ENCODE measurements around the gene NDUFAF7.

DNA sequence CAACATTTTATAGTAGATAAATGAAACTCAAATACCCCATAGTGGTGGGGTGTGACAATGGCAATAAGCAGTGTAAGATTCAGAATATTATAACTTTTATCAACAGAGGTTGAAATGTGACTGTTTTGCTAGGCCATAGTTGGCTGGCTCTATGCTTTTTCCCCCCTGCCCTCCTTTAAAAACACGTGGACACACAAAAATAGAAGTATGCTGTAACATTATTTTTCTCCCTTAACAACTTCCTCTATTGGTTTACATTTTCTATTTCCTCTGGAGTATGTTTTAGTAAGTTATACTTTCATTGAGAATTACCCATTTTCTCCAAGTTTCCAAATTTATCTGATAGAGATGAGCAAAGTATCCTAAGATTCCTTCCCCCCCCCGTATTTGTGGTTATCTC lies 31.1 kb downstream of the NDUFAF7 start:
- TF ChIP-seq, protein P1, sequence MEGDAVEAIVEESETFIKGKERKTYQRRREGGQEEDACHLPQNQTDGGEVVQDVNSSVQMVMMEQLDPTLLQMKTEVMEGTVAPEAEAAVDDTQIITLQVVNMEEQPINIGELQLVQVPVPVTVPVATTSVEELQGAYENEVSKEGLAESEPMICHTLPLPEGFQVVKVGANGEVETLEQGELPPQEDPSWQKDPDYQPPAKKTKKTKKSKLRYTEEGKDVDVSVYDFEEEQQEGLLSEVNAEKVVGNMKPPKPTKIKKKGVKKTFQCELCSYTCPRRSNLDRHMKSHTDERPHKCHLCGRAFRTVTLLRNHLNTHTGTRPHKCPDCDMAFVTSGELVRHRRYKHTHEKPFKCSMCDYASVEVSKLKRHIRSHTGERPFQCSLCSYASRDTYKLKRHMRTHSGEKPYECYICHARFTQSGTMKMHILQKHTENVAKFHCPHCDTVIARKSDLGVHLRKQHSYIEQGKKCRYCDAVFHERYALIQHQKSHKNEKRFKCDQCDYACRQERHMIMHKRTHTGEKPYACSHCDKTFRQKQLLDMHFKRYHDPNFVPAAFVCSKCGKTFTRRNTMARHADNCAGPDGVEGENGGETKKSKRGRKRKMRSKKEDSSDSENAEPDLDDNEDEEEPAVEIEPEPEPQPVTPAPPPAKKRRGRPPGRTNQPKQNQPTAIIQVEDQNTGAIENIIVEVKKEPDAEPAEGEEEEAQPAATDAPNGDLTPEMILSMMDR (IDR thresholded peaks at IDR 0.05 in 2 of 3, conservative IDR thresholded peaks at IDR 0.05 in 1 of 3; ENCODE audit: control insufficient read depth in 2 of 3, extremely low read depth in 1 of 3, insufficient read depth in 1 of 3, low read depth in 3 of 3, low read length in 3 of 3) = no peak
- TF ChIP-seq RAD51 (IDR thresholded peaks at IDR 0.05) (no peak), SIN3A (IDR thresholded peaks at IDR 0.05; ENCODE audit: low read depth, low read length) (no peak), MTA3 (IDR thresholded peaks at IDR 0.05; ENCODE audit: borderline replicate concordance, low read length) (no peak), EP300 (IDR thresholded peaks at IDR 0.05; ENCODE audit: borderline replicate concordance in 1 of 2, control insufficient read depth in 1 of 2, low read depth in 2 of 2, low read length in 2 of 2) (no peak), POLR2AphosphoS2 (IDR thresholded peaks at IDR 0.05; ENCODE audit: low read depth, low read length) (no peak), TCF12 (IDR thresholded peaks at IDR 0.05; ENCODE audit: low read depth, low read length) (no peak), ZBTB11 (CRISPR knock-in tag; IDR thresholded peaks at IDR 0.05) (no peak), STAT3 (IDR thresholded peaks at IDR 0.05; ENCODE audit: low read depth, low read length) (no peak), HDAC6 (IDR thresholded peaks at IDR 0.05; ENCODE audit: unreplicated experiment) (no peak)
- TF ChIP-seq, protein P2, sequence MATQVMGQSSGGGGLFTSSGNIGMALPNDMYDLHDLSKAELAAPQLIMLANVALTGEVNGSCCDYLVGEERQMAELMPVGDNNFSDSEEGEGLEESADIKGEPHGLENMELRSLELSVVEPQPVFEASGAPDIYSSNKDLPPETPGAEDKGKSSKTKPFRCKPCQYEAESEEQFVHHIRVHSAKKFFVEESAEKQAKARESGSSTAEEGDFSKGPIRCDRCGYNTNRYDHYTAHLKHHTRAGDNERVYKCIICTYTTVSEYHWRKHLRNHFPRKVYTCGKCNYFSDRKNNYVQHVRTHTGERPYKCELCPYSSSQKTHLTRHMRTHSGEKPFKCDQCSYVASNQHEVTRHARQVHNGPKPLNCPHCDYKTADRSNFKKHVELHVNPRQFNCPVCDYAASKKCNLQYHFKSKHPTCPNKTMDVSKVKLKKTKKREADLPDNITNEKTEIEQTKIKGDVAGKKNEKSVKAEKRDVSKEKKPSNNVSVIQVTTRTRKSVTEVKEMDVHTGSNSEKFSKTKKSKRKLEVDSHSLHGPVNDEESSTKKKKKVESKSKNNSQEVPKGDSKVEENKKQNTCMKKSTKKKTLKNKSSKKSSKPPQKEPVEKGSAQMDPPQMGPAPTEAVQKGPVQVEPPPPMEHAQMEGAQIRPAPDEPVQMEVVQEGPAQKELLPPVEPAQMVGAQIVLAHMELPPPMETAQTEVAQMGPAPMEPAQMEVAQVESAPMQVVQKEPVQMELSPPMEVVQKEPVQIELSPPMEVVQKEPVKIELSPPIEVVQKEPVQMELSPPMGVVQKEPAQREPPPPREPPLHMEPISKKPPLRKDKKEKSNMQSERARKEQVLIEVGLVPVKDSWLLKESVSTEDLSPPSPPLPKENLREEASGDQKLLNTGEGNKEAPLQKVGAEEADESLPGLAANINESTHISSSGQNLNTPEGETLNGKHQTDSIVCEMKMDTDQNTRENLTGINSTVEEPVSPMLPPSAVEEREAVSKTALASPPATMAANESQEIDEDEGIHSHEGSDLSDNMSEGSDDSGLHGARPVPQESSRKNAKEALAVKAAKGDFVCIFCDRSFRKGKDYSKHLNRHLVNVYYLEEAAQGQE (IDR thresholded peaks at IDR 0.05; ENCODE audit: low read depth, low read length) = no peak
- TF ChIP-seq, protein P3, sequence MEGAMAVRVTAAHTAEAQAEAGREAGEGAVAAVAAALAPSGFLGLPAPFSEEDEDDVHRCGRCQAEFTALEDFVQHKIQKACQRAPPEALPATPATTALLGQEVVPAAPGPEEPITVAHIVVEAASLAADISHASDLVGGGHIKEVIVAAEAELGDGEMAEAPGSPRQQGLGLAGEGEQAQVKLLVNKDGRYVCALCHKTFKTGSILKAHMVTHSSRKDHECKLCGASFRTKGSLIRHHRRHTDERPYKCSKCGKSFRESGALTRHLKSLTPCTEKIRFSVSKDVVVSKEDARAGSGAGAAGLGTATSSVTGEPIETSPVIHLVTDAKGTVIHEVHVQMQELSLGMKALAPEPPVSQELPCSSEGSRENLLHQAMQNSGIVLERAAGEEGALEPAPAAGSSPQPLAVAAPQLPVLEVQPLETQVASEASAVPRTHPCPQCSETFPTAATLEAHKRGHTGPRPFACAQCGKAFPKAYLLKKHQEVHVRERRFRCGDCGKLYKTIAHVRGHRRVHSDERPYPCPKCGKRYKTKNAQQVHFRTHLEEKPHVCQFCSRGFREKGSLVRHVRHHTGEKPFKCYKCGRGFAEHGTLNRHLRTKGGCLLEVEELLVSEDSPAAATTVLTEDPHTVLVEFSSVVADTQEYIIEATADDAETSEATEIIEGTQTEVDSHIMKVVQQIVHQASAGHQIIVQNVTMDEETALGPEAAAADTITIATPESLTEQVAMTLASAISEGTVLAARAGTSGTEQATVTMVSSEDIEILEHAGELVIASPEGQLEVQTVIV (IDR thresholded peaks at IDR 0.05; ENCODE audit: borderline replicate concordance, partially characterized antibody) = no peak
